Choroid plexus epithelial cell (primary cell): ENCODE results near the gene ARFGEF3.

Experiments
- DNase-seq: peaks from one replicate; pipeline ENCODE4 v3.0.0-alpha.2; 2010; ENCODE audit warnings: low read depth
- H3K4me3 ChIP-seq: 2 replicates; pipeline ENCODE4 v1.5.1; 2011; ENCODE audit warnings: low read depth, mild to moderate bottlenecking, control low read depth, low read length, moderate library complexity
- TF ChIP-seq, protein P1 (sequence below): conservative IDR thresholded peaks from 2 replicates; pipeline ENCODE4 v1.5.1; 2011; ENCODE audit warnings: low read depth, mild to moderate bottlenecking, control low read depth, inconsistent platforms, low read length, moderate library complexity

ARFGEF3 gene

DNA sequence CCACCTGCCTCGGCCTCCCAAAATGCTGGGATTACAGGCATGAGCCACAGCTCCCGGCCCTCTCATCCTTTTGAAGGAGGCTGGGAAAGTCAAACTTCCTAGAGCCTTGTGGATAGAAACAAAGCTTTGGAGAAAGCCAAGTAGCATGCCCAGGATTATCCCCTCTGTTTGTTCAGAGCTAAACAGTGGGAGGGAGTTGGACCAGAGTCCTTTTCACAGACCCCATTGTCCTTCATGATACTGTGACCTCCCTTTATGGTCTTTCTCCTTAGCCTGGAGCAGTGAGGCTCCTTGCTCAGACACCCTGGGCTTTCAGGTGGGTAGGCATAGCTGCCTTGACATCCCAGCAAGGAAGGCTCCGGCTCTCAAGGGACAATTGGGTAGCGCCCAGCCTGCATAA, 25.4 kb downstream of the ARFGEF3 start:
- TF ChIP-seq, protein P1, sequence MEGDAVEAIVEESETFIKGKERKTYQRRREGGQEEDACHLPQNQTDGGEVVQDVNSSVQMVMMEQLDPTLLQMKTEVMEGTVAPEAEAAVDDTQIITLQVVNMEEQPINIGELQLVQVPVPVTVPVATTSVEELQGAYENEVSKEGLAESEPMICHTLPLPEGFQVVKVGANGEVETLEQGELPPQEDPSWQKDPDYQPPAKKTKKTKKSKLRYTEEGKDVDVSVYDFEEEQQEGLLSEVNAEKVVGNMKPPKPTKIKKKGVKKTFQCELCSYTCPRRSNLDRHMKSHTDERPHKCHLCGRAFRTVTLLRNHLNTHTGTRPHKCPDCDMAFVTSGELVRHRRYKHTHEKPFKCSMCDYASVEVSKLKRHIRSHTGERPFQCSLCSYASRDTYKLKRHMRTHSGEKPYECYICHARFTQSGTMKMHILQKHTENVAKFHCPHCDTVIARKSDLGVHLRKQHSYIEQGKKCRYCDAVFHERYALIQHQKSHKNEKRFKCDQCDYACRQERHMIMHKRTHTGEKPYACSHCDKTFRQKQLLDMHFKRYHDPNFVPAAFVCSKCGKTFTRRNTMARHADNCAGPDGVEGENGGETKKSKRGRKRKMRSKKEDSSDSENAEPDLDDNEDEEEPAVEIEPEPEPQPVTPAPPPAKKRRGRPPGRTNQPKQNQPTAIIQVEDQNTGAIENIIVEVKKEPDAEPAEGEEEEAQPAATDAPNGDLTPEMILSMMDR: no peak
- DNase-seq: no peak
- no peak overlapping the region for H3K4me3 ChIP-seq

DNA sequence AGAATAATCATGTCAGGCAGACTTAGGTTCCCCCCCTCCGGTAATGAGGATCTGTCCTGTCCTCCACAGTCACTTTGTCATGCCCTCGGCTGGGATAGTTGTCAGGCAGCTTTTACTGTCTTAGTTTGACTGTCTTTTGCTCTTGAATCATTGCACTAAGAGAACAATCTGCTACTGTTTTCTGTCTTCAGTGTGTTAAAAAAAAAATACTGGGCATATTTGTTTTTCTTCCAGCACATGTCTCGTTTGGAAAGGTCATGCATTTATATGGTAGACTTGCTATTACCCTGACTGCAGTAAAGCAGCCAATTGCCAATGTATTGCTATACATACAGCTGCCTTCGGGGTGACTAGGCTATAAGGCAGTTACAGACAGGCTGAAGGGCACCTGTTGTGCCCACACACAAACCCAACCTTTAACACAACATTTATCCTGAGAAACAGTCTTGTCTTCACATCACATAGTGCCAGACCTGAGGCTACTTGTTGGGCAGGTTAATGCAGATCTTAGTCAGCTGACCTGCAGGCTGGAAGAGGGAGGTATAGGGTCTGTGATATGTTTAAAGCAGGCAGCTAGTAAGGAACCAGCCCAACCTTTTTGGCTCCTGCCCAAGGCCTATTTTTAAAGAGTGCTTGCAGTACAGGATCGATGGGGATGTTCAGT, 26.7 kb downstream of the ARFGEF3 start:
- DNase-seq: no peak

DNA sequence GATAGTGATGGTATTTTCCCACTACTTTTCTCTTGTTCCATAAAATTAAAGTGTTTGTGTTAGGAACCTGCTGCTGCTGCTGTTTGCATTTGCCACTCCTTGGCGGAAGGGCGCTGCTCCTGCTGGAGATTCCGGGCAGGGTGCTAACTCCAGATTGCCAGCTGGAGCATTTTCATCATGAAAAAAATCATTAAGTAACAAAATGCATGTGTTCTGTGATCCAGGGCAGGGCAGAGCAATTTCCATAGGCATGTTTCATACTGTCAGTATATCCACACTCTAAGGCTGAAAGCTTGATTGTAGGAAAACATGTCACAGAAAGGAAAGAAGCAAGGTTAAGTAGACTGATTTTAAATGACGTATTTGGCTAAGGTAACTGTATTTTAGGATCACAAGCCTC, 32.5 kb downstream of the ARFGEF3 start:
- TF ChIP-seq, protein P1: no peak
- no peak for DNase-seq

More for the DNA sequence above, 26.7 kb downstream of the ARFGEF3 start:
- no peak overlapping the region for H3K4me3 ChIP-seq
- TF ChIP-seq, protein P1: no peak

DNA sequence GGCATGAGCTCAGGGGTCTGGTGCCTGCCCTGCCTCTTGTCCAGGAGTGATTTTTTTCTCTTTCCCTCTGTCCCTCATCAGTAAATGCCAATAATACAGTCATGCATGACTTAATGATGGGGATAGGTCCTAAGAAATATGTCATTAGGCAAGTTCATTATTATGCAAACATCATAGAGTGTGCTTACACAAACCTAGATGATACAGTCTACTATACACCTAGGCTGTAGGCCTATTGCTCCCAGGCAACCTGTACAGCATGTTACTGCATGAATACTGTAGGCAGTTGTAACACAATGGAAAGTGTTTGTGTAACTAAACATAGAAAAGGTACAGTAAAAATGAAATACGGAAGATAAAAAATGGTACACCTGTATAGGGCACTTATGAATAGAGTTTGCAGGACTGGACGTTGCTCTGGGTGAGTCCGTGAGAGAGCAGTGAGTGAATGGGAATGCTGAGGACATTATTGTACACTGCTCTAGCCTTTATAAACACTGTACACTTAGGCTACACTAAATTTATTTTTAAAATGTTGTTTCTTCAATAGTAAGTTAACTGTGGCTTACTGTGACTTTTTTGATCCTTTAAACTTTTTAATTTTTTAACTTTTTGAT, 34.5 kb downstream of the ARFGEF3 start:
- TF ChIP-seq, protein P1: no peak
- no peak for DNase-seq
- H3K4me3 ChIP-seq: no peak overlapping the region

More for the DNA sequence above, 32.5 kb downstream of the ARFGEF3 start:
- H3K4me3 ChIP-seq: no peak overlapping the region

DNA sequence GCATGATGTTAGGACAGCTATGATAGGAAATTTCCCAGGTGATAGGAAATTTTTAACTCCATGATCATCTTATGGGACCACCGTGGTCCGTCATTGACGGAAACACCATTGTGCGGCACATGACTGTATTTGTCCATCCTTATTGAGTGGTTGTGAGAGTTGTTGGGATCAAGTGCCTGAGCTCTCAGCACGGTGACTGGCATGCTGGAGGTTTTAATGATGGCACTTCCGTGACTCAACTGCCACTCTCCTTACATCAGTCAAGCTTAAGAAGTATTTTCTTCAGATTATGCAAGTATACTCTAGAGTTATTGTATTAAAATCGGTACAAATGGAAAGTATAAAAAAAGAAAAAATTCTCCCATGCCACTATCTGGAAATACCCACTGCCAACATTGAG, 35.8 kb downstream of the ARFGEF3 start:
- DNase-seq: no peak
- TF ChIP-seq, protein P1: no peak
- H3K4me3 ChIP-seq: no peak overlapping the region

DNA sequence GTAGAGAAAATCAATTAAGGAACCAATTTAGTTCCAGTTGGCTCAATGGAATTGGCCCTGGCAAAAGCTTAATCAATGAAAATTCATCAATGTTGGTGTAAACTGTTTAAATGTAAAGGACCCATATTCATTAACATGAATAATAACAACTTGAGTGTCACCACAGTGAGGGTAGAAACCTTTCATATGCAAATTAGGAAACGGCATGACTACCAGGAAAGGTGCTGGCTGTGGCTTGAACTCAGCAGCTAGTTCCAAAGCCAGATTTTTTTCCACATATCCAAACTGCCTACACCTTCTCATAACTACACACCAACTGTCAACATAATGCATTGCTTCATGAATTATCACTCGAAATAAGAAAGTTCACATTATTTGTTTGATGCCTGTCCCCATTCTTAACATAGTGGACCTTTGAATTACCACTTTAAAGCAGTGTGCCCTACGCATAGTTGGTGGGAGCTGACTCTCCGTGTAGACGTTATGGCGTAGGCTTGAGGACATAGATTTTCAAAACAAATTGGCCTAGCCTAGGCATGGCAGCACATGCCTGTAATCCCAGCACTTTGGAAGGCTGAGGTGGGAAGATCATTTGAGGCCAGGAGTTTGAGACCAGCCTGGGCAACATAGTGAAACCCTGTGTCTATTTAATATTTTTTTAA, 36.8 kb downstream of the ARFGEF3 start:
- no peak overlapping the region for H3K4me3 ChIP-seq
- no peak for DNase-seq
- TF ChIP-seq, protein P1: no peak
